GM23338 (cell line): ENCODE data around the gene MRGPRF.
"Not testable (repeated sequence)": the region's sequence is repeated elsewhere in the genome, so short reads cannot be mapped to it uniquely, and the experiment has no call there.

ENCODE experiments used
- CTCF ChIP-seq, 2 experiments: fragments of 200-600 bp in 1 of 2; sonication (generic) in 1 of 2; conservative IDR thresholded peaks; 2 replicates each; pipeline versions ENCODE4 v1.5.1 to v1.6.1; 2016 to 2017; ENCODE audit warnings: antibody characterized with exemption in 2 of 2, low read depth in 2 of 2, mild to moderate bottlenecking in 2 of 2, moderate library complexity in 1 of 2
- REST ChIP-seq: IDR thresholded peaks from one replicate; pipeline ENCODE4 v1.6.1; 2018; ENCODE audit warnings: antibody characterized with exemption; ENCODE audit not compliant: unreplicated experiment

GRCh38 chr11:68973706-68974105 is 39.3 kb downstream of the MRGPRF start:
- not testable (repeated sequence) for TF ChIP-seq REST; CTCF (conservative IDR thresholded peaks at IDR 0.05; ENCODE audit: low read depth in 2 of 2)
